Measurements from ENCODE around the gene STAT1. TPM values are rescaled to one million over a fixed set of nuclear protein-coding genes. Genes with fewer than 3 reads are reported as not detected.

Gene STAT1
- total and polyA plus RNA-seq, 9 of the 15 experiments (the other 6 are each of a cell fraction or from before 2014, with no cell fraction given): 8.7 to 34.4 (median 26.8) TPM

- TF ChIP-seq ZNF318 (IDR thresholded peaks at IDR 0.05; ENCODE audit: borderline replicate concordance in 1 of 2, low read depth in 1 of 2) (no peak), HMG20B (CRISPR knock-in tag; IDR thresholded peaks at IDR 0.05) (no peak)
Observed at GRCh38 chr2:190972846-190973245, 41.1 kb downstream of the STAT1 start (continued).

- 100% methylated on average over 2 of the region's 2 CpGs for WGBS (ENCODE audit: insufficient coverage, low coverage, missing lambda C conversion rate)
- TF ChIP-seq UBTF (IDR thresholded peaks at IDR 0.05; ENCODE audit: borderline replicate concordance in 1 of 2, low read depth in 2 of 2, low read length in 2 of 2) (no peak), ZBTB9 (CRISPR knock-in tag; IDR thresholded peaks at IDR 0.05) (no peak), NCOR1 (IDR thresholded peaks at IDR 0.05) (no peak), LARP7 (IDR thresholded peaks at IDR 0.05) (no peak), ZNF75A (CRISPR knock-in tag; IDR thresholded peaks at IDR 0.05) (no peak), GTF2A2 (tag; IDR thresholded peaks at IDR 0.05) (no peak), XRCC4 (IDR thresholded peaks at IDR 0.05; ENCODE audit: extremely low read depth, insufficient read depth, insufficient read length) (no peak)
Observed at GRCh38 chr2:190972213-190972612, 41.8 kb downstream of the STAT1 start.

More at GRCh38 chr2:190972213-190972612, 41.8 kb downstream of the STAT1 start:
- H3K9ac ChIP-seq (ENCODE audit: insufficient read depth in 1 of 2, low read depth in 2 of 2, low read length in 2 of 2): no peak overlapping the region
- no peaks in the 10 kb centered on the region for H3K27me3 ChIP-seq (ENCODE audit: control insufficient read depth in 2 of 2, insufficient read depth in 2 of 2, low read length in 2 of 2)
- no peaks in the 10 kb centered on the region for H4K20me1 ChIP-seq (replicated peaks; ENCODE audit: control insufficient read depth, insufficient read depth, low read length)
- H3K4me3 ChIP-seq: no peak overlapping the region
- H3K27ac ChIP-seq (ENCODE audit: extremely low read depth, low read depth, low read length): no peak overlapping the region
- H3K9me1 ChIP-seq (ENCODE audit: control insufficient read depth, insufficient read depth, low read length): no peaks in the 10 kb centered on the region
- FAIRE-seq (no peak), DNase-seq (ENCODE audit: extremely low read depth in 1 of 4, low spot score in 3 of 4) (no peak), ATAC-seq (no peak)
- intact Hi-C loops (cut with micrococcal nuclease) (no loop called here), in situ Hi-C loops (cut with MboI) (no loop called here)
- H2AFZ ChIP-seq (ENCODE audit: low read depth, low read length): no peak overlapping the region
- ChIA-PET POLR2A (no interaction called here), CTCF (ENCODE audit: low intra/inter-chr PET ratio) (no interaction called here)
- no peak overlapping the region for H3K4me2 ChIP-seq (ENCODE audit: insufficient read depth, low read length)
- H3K9me3 ChIP-seq (replicated peaks; ENCODE audit: control insufficient read depth, insufficient read depth, low read depth, low read length): no peaks in the 10 kb centered on the region
- H3K4me1 ChIP-seq (replicated peaks in 1 of 2; ENCODE audit: control insufficient read depth in 2 of 2, insufficient read depth in 2 of 2, low read length in 2 of 2): no peaks in the 10 kb centered on the region
- H3K79me2 ChIP-seq (ENCODE audit: control insufficient read depth, insufficient read depth, low read length): no peaks in the 10 kb centered on the region
- BruUV-seq (replicated peaks): no TSS peak
- H3K36me3 ChIP-seq (ENCODE audit: control insufficient read depth, insufficient read depth, low read length): peaks cover 89% of the 10 kb centered on the region; the same call in 2 of the 3 replicates

All from K562 (cell line).